NCI-H2196 treated with DMSO at 0.1 percent for 48 hours (cell line): ENCODE results near the gene GSS.

Source experiments
- DNase-seq: peaks from one replicate; lab custom pipeline; 2025; ENCODE audit not compliant: unreplicated experiment; lab: John Stamatoyannopoulos, UW

Gene GSS

DNA sequence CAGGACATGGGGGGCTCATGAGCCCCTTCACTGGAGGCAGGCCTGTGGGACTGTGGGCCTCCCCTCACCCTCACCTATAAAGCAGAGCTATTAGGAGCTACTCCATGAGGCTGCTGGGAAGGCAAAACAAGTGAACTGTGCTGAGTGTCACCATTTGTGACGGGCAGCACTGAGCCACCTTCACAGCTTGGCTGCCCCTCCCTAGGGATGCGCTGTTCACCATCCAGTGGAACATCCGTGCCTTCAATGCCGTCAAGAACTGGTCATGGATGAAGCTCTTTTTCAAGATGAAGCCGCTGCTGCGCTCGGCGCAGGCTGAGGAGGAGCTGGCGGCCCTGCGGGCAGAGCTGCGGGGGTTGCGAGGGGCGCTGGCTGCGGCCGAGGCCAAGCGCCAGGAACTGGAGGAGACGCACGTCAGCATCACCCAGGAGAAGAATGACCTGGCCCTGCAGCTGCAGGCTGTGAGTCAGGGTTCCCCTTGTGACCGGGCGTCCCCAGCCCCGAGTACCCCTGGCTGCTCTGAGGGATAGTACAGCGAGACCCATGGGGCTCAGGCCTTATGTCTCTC, 38.4 kb upstream of the GSS start:
- DNase-seq = no peak

DNA sequence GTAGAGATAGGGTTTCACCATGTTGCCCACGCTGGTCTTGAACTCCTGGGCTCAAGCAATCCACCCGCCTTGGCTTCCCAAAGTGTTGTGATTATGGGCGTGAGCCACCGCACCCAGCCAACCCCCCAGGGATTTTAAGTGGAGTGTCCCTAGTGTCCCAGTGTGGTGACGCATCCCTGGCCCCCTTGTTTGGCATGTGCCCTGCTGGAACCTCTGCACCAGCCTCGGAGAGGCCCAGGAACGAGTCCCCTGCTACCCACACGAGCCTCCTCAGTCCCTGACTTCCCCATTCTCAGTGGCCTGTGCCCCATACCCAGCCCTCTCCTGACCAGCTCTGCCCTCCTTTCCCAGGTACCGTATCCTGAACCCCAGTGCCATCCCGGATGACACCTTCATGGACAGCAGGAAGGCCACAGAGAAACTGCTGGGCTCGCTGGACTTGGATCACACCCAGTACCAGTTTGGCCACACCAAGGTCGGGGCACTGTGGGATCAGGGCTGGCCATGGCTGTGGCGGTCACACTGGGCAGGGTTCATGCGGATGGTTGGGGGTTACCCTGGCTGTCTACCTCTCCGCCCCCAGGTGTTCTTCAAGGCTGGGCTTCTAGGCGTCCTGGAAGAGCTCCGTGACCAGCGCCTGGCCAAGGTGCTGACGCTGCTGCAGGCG, 37.3 kb upstream of the GSS start:
- no peak for DNase-seq

DNA sequence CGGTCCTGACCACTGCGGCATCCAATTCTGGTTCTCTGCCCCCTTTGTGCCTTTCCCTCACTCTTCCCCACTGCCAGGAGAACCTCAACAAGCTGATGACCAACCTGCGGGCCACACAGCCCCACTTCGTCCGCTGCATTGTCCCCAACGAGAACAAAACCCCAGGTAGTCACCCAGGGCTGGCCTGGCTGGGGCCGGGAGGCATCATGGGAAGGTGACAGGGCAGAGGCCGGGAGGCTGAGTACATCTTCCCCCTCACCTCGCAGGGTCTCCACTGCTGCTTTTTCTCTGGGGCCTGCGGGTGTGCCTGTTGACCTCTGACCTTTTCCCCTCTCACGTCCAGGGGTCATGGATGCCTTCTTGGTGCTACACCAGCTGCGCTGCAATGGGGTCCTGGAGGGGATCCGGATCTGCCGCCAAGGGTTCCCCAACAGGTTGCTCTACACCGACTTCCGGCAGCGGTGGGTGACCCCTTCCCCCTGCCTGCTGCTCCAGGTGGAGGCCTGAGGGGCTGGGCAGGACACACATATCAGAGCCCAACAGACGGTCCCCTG, 35.1 kb upstream of the GSS start:
- DNase-seq = no peak

DNA sequence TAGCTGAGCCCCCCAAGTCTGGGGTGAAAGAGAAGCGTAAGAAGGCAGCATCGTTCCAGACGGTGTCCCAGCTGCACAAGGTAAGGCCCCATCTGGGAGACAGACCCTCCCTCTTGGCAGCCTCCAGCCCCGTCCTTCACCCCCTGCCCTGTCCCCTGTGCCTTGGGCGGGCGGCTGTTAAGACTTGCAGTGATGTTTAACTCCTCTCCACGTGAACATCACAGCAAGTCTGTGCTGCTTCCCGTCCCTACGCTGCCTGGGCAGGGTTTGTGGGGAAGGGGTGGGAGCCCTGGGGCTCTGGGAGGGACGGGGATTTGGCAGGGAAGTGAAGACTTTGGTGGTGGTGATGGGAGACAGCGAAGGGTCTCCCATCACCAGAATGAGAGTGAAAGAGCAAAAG, 34.6 kb upstream of the GSS start:
- no peak for DNase-seq

DNA sequence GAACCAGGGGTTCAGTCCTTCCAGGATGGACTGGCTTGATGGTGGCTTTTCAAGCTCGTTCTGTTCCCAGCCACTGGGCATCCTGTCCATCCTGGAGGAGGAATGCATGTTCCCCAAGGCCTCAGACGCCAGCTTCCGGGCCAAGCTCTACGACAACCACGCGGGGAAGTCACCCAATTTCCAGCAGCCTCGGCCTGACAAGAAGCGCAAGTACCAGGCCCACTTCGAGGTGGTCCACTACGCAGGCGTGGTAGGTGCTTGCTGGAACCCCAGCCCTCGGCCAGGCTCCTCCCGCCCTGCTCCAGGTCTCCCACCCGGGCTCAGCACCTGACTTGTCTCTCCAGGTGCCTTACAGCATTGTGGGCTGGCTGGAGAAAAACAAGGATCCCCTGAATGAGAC, 34.1 kb upstream of the GSS start:
- DNase-seq = no peak

DNA sequence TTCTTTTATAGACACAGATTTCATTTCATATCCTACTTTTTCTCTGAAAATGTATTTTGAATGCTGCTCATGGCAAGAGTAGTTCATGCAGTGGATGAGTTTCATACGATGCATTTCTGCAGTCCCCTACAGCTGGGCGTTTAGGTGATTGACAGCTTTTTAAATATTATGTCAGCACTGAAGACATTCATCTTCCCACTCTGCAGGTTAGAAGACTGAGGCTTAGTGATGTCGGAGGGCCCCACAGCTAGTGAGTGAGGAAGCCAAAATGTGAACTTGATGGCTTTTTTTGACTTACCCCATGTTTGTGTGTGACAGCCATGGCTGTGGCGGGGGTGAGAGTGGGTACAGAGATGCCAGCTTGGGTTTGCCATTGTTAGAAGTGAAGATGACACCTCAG, 33.5 kb upstream of the GSS start:
- DNase-seq = no peak

DNA sequence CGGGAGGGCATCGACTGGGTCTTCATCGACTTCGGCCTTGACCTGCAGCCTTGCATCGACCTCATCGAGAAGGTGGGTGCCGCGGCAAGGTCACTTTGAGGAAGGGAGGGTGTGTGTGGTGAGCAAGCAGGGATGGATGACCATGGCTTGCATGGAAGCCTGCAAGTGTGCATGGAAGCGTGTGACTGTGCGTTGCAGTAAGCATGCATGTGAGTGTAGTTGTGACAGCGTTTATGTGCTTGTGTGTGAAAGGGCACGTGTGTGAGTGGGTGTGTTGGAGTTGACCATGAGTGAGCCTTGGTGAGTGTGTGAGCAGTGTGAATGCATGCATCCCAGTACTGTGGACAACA, 32.6 kb upstream of the GSS start:
- no peak for DNase-seq

DNA sequence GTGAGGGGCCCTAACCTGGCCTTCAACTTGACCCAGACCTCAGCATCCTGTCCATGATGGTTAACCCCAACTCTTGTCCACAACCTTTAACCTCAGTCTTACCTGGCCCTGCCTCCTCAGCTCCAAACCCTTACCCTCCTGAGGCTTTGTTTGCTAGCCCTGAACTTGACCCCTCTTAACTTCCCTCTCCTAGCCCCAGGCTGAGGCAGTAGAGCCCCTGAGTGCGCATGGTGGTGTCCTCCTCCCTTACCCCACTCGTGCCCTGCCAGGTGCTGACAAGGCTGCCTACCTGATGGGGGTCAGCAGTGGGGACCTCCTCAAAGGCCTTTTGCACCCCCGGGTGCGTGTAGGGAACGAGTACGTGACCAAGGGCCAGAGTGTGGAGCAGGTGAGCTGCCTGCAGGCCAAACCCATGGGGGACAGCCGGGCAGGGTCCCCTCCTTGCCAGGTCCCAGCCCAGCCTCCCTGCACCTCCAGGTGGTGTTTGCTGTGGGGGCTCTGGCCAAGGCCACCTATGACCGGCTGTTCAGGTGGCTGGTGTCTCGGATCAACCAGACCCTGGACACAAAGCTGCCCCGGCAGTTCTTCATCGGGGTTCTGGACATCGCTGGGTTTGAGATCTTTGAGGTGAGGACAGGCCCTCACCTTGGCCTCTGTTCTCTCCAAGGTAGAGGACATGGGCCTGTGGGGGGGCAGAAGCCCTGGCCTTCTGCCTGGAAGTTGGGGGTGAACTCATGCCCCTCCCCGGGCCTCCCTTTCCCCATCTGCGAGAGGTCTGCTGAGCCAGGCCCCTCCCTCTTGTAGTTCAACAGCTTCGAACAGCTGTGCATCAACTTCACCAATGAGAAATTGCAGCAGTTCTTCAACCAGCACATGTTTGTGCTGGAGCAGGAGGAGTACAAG, 31.9 kb upstream of the GSS start:
- no peak for DNase-seq

DNA sequence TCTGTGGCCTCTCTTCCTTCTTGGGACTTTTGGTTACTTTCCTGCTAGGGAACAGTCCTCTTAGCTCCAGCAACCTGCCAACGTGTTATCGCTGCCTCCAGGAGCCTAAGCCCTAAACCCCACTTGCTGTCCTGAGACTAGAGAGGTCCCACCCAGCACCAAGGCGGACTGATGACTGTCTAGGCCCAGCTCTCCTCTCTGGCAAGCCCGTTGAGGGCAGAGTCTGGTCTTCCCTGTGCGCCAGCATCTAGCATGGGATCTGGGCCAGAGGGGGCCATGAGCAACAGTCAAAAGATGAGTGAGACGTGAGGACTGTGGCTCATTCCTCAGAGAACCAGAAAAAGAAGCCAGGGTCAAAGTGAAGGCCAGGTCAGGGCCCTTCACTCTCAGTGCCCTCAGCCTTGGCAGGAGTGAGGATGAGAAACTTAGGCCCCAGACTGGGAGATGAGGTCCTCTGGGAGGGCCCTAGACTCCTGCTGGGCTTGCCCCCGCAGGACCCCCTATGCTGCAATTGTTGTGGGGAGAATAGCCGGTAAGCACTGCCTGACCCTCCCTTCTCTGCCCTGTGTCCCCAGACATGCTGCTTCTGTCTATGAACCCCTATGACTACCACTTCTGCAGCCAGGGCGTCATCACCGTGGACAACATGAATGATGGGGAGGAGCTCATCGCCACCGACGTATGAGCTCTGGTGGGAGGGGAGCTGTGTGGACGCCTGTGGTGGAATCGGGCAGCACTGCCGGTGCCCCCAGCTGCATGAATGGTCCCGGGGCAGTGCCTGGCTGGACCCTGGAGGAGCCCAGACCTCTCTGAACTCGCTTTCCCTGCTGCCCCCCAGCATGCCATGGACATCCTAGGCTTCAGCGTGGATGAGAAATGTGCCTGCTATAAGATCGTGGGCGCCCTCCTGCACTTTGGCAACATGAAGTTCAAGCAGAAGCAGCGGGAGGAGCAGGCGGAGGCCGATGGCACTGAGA, 31.0 kb upstream of the GSS start:
- DNase-seq = no peak

DNA sequence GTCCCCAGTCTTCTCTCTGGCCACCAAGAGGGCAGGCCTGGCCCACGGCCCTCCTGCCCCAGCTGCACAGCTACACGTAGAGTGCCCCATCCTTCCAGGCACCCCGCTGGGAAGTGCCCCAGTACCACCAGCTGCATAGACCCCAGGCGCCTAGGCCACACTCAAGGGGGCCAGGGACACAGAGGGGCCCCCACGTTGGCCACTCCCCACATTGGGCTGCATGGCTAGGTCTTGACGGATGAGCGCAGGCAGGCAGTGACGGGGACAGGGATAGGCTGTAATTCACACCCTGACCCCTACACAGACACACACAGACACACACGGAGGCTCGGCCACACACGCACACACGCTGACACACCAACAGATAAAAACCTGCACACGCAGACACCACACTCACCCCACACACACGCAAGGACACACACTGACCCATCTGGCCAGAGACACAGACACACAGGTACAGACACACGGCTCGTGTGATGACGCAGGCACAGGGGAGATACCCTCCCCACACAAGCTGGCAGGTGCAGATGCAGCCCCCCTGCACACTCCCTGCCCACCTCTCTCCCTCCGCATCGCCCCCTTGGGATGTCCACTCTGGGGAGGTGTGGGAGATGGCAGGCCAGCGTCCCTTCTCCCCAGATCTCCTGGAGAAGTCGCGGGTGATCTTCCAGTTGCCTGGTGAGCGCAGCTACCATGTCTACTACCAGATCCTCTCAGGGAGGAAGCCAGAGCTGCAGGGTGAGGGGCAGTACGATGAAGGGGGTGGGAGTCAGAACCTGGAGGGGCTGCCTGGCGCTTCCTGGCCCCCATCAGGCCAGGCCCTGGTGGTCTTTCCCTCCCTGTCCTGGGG, 30.1 kb upstream of the GSS start:
- no peak for DNase-seq

DNA sequence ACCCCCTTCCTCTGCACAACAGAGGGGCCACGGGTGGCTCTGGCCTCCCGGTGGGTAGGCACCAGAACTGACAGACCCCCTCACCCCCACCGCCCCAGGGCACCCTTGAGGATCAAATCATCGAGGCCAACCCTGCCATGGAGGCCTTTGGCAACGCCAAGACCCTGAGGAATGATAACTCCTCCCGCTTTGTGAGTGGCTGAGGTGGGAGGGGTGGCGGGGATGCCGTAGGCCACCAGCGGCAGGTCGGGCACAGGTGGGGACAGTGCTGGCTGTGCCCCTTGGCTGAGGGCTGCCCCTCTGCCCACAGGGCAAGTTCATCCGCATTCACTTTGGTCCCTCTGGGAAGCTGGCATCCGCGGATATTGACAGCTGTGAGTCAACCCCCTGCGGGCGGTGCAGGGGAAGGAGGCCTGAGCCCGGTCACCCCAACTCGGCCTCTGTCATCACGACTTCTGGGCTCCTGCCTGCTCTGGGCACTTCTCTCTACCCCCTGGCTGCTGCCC, 29.2 kb upstream of the GSS start:
- no peak for DNase-seq

DNA sequence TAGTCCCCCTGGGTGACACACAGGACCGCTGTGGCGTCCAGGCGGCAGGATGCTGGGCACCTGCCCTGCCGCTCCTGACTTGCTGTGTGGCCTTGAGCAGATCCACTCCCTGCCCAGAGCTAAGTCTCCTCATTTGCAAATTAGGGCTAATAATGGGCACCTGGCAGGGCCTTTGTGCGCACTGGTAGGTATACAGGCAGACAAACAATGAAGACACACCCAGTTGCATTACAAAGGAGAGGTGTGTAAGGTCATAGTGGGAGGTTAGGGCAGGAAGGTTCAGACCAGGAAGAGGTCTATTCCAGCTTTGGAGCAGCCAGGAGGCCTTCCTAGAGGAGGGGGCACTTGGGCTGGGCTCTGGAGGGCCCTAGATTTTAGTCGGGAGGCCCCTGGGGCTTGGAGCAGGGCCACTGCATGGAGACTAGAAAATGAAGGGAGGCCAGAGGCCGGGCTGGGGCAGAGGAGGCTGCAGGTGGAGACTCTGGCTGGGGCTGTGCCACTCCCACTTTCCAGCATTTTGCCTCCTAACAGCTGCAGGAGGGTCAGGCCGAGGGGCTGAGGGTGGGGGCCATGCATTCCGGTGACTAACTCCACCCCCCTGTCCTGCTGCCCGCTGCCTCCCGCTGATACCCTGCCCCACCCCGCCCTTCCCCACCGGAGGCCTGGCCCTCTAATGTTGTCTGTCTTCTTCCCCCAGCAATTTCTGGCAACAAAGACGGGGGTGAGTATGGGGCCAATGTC, 28.6 kb upstream of the GSS start:
- DNase-seq = no peak

DNA sequence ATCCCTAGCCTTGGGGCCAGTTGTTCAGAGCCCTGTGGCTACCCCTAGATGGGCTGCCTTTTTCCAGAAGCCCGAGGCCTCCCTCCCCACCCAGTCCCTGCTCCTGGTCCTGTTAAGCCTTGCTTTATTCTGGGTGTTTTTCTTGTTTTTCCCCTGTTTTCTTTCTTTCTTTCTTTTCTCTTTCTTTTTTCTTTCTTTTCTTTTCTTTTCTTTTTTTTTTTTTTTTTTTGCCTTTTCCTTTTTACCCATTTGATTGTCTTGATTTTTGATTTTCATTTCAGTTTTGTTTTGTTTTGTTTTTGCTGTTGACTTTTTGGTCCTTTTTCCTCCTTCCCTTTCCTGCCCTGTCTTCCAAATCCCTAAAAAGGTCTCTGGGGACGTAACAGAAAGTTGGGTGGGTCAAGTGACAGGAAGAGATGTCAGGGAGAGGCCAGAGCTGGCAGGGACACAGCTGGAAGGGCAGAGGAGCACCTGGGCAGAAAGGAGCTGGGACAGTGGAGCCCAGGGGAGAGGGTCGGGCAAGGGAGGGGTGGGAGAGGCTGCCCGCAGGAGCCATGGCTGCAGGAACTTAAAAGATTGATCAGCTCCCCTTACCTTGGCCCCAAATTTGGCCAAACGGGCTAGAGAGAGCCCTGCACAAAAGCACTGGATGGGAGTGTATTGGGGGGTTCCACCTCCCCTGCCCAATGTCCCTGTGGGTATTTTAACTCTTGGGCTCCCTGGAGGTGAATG, 27.6 kb upstream of the GSS start:
- DNase-seq = no peak

DNA sequence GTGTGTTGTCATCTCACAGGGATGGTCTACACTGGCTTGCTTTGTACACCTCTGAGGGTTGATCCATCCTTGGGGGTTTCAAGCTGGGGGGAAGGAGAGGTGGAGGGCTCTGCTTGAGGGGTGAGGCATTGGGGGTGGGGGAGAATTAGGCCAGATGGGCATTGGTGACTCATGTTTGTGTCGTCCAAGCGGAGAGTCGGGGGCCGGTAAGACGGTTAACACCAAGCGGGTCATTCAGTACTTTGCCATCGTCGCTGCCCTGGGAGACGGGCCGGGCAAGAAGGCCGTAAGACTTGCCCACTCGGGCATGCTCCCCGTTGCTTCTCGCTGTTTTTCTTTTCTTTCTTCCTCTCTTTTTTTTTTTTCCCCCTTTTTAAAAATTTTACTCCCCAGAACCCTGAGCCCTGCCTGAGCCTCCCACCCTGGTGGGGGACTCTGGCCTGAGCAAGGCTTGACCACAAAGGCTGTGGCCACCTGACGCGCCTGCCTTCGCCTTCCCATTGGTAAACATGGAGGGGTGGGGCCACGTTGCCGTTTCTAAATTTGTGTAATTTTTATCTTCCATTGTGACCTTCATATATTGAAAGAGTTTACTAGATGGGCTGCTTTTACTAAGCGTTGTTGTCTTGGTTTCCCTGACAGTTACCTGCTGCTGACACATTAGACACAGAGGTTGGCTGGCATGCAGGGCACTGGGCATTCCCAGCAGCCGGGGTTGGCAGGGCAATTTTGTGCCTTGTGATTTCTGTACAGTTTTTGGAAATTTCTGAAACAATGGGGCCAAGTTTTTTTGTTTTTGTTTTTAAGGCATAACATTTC, 26.9 kb upstream of the GSS start:
- no peak for DNase-seq

DNA sequence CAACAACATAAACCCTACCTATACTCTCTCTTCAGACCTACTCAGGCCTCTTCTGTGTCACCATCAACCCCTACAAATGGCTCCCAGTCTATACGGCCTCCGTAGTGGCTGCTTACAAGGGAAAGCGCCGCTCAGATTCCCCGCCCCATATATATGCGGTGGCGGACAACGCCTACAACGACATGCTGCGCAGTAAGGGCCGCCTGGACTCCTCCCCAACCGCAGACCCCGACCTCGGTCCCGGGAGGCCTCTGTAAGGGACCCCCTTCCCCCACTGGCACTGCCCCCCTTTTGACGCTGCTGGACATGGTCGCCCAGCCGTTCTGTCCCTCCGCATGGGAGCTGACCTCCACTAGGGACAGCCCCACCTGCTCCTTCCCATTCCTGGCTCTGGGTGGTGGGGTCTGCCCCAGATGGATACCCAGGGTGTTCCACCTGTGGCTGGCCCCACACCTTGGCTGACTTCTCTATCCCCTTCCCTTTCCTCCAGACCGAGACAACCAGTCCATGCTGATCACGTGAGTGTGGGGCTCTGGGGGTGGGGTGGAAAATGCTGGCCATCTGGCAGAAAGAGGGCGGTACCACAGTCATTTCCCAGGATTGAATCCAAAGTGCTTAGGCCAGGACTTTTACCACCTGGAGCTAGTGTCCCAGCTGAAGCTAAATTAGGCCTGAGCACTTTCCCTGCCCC, 25.1 kb upstream of the GSS start:
- no peak for DNase-seq

DNA sequence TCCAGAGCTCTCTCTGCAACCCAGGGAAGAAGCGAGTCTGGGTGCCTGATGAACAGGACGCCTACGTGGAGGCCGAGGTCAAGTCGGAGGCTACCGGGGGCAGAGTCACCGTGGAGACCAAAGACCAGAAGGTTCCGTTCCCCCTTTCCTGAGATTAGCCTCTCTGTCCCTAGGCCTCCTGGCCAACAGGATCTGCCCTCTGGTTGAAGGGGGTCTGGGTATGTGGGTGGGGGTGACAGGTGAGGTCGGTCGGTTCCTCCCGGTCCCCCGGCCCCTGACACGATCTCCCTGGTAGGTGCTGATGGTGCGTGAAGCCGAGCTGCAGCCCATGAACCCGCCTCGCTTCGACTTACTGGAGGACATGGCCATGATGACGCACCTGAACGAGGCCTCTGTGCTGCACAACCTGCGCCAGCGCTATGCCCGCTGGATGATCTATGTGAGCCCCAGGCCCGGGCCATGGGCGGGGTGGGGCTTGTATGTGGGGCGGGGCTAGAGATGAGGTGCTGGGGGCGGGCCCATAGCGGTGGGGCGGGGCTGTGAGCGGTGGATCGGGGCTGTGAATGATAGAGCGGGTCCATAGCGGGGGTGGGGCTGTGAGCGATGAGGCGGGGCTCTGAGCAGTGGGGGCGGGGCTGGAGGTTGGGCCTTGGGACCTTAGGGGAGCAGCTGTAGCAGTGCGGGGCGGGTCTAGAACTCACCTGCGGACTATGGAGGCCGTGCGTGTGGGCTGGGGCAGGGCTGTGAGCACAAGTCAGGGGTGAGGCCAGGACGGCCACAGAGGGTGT, 24.0 kb upstream of the GSS start:
- DNase-seq = no peak
